ENCODE data around the gene LMNA.

DNA sequence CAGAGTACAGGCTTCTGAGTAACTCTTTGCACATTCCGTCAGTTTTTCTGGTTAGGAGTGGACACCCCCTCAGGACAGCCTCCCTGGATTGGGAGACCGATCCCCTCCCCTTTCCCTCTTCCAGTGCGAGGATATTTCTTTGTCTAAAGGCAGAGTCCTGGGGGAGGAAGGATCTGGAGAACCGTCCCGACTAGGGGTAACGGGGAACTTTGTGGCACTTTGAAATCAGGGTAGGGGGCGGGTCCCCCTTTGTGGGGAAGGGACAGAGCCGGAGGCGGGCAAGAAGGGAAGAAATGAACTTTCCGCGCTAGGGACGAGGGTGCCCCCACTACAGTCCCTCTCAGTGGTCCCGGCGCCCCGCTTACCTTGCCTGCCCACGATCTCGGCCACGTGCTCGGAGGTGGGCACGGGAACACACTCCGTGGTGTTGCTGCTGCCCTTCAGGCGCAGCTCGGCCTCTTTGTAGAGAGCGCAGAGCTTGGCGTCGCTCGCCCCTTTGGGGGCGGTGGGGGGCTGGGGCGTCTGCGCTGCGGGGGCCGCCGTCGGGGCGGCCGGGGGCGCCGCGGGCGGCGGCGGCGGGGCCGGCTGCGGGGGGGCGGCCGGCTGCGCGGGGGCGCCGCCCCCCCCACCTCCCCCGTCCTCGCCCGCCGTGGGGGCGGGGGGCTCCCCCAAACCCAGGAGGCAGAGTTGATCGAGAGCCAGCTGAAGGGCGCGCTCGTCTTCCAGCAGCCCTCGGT, 33.2 kb upstream of the LMNA start:
- no peak for TF ChIP-seq CTCF (IDR thresholded peaks at IDR 0.05)
- TF ChIP-seq EP300 (IDR thresholded peaks at IDR 0.05) = no peak
- TF ChIP-seq POLR2A (IDR thresholded peaks at IDR 0.05) = no peak
- TF ChIP-seq POLR2AphosphoS5 (IDR thresholded peaks at IDR 0.05) = no peak

Measured in stomach (tissue), 4 donors.